ENCODE measurements around the gene PRKAG2. TPM values are rescaled to one million over a fixed set of nuclear protein-coding genes. Genes with fewer than 3 reads are reported as not detected.
"Not testable (repeated sequence)": the region's sequence is repeated elsewhere in the genome, so short reads cannot be mapped to it uniquely, and the experiment has no call there.

Gene PRKAG2
- total RNA-seq, 1 donor = 42.7 TPM

GRCh38 chr7:151800391-151800790 is 76.5 kb downstream of the PRKAG2 start:
- H3K9me3 ChIP-seq (ENCODE audit: low read depth, low read length) = no peaks in the 10 kb centered on the region
- H3K27me3 ChIP-seq (ENCODE audit: insufficient read depth, low read length) = no peaks in the 10 kb centered on the region
- peaks cover 41% of the 10 kb centered on the region for H3K4me1 ChIP-seq (ENCODE audit: insufficient read depth, low read length)
- no peak overlapping the region for H3K4me3 ChIP-seq (ENCODE audit: low read length)

- Histone ChIP-seq H3K27me3 (ENCODE audit: insufficient read depth, low read length) (no peaks in the 10 kb centered on the region), H3K9me3 (ENCODE audit: low read depth, low read length) (no peaks in the 10 kb centered on the region), H3K4me1 (ENCODE audit: insufficient read depth, low read length) (peaks cover 43% of the 10 kb centered on the region), H3K4me3 (ENCODE audit: low read length) (no peak overlapping the region)
These were observed 77.4 kb downstream of the PRKAG2 start for GRCh38 chr7:151799506-151799905.

- H3K4me3 ChIP-seq (ENCODE audit: low read length) = no peak overlapping the region
- no peaks in the 10 kb centered on the region for H3K9me3 ChIP-seq (ENCODE audit: low read depth, low read length)
- no peaks in the 10 kb centered on the region for H3K27me3 ChIP-seq (ENCODE audit: insufficient read depth, low read length)
- peaks cover 49% of the 10 kb centered on the region for H3K4me1 ChIP-seq (ENCODE audit: insufficient read depth, low read length)
These were observed 78.0 kb downstream of the PRKAG2 start for GRCh38 chr7:151798851-151799448.

GRCh38 chr7:151797667-151798307 is 79.1 kb downstream of the PRKAG2 start:
- not testable (repeated sequence) for H3K4me3 ChIP-seq (ENCODE audit: low read length); H3K27me3 ChIP-seq (ENCODE audit: insufficient read depth, low read length); H3K9me3 ChIP-seq (ENCODE audit: low read depth, low read length)
- peaks cover 56% of the 10 kb centered on the region for H3K4me1 ChIP-seq (ENCODE audit: insufficient read depth, low read length)

- Histone ChIP-seq H3K4me3 (ENCODE audit: low read length) (no peak overlapping the region), H3K4me1 (ENCODE audit: insufficient read depth, low read length) (peaks cover 56% of the 10 kb centered on the region), H3K27me3 (ENCODE audit: insufficient read depth, low read length) (no peaks in the 10 kb centered on the region), H3K9me3 (ENCODE audit: low read depth, low read length) (no peaks in the 10 kb centered on the region)
These were observed 79.9 kb downstream of the PRKAG2 start for GRCh38 chr7:151796871-151797537.

- Histone ChIP-seq H3K9me3 (ENCODE audit: low read depth, low read length) (no peaks in the 10 kb centered on the region), H3K27me3 (ENCODE audit: insufficient read depth, low read length) (no peaks in the 10 kb centered on the region), H3K4me1 (ENCODE audit: insufficient read depth, low read length) (peaks cover 56% of the 10 kb centered on the region), H3K4me3 (ENCODE audit: low read length) (no peak overlapping the region)
These were observed 80.6 kb downstream of the PRKAG2 start for GRCh38 chr7:151796091-151796870.

GRCh38 chr7:151795168-151795811 is 81.6 kb downstream of the PRKAG2 start:
- Histone ChIP-seq H3K27me3 (ENCODE audit: insufficient read depth, low read length) (no peaks in the 10 kb centered on the region), H3K4me1 (ENCODE audit: insufficient read depth, low read length) (peaks cover 56% of the 10 kb centered on the region), H3K9me3 (ENCODE audit: low read depth, low read length) (no peaks in the 10 kb centered on the region), H3K4me3 (ENCODE audit: low read length) (no peak overlapping the region)

GRCh38 chr7:151794508-151795167 is 82.3 kb downstream of the PRKAG2 start:
- no peaks in the 10 kb centered on the region for H3K9me3 ChIP-seq (ENCODE audit: low read depth, low read length)
- H3K4me3 ChIP-seq (ENCODE audit: low read length) = no peak overlapping the region
- H3K4me1 ChIP-seq (ENCODE audit: insufficient read depth, low read length) = peaks cover 59% of the 10 kb centered on the region
- no peaks in the 10 kb centered on the region for H3K27me3 ChIP-seq (ENCODE audit: insufficient read depth, low read length)

GRCh38 chr7:151793991-151794507 is 82.9 kb downstream of the PRKAG2 start:
- Histone ChIP-seq H3K4me3 (ENCODE audit: low read length) (no peak overlapping the region), H3K9me3 (ENCODE audit: low read depth, low read length) (no peaks in the 10 kb centered on the region), H3K4me1 (ENCODE audit: insufficient read depth, low read length) (peaks cover 62% of the 10 kb centered on the region), H3K27me3 (ENCODE audit: insufficient read depth, low read length) (no peaks in the 10 kb centered on the region)

GRCh38 chr7:151793531-151793951 is 83.4 kb downstream of the PRKAG2 start:
- Histone ChIP-seq H3K27me3 (ENCODE audit: insufficient read depth, low read length) (no peaks in the 10 kb centered on the region), H3K4me3 (ENCODE audit: low read length) (no peak overlapping the region), H3K9me3 (ENCODE audit: low read depth, low read length) (no peaks in the 10 kb centered on the region), H3K4me1 (ENCODE audit: insufficient read depth, low read length) (peaks cover 57% of the 10 kb centered on the region)

GRCh38 chr7:151792636-151793035 is 84.3 kb downstream of the PRKAG2 start:
- Histone ChIP-seq H3K27me3 (ENCODE audit: insufficient read depth, low read length) (no peaks in the 10 kb centered on the region), H3K9me3 (ENCODE audit: low read depth, low read length) (no peaks in the 10 kb centered on the region), H3K4me3 (ENCODE audit: low read length) (no peak overlapping the region), H3K4me1 (ENCODE audit: insufficient read depth, low read length) (peaks cover 48% of the 10 kb centered on the region)

- Histone ChIP-seq H3K9me3 (ENCODE audit: low read depth, low read length) (no peaks in the 10 kb centered on the region), H3K4me1 (ENCODE audit: insufficient read depth, low read length) (peaks cover 43% of the 10 kb centered on the region), H3K4me3 (ENCODE audit: low read length) (no peak overlapping the region), H3K27me3 (ENCODE audit: insufficient read depth, low read length) (no peaks in the 10 kb centered on the region)
These were observed 84.8 kb downstream of the PRKAG2 start for GRCh38 chr7:151792086-151792485.

GRCh38 chr7:151790830-151791620 is 85.9 kb downstream of the PRKAG2 start:
- H3K9me3 ChIP-seq (ENCODE audit: low read depth, low read length) = no peaks in the 10 kb centered on the region
- H3K4me3 ChIP-seq (ENCODE audit: low read length) = no peak overlapping the region
- no peaks in the 10 kb centered on the region for H3K27me3 ChIP-seq (ENCODE audit: insufficient read depth, low read length)
- H3K4me1 ChIP-seq (ENCODE audit: insufficient read depth, low read length) = peaks cover 32% of the 10 kb centered on the region

Data from mononuclear cell (primary cell).